ENCODE results near the gene TENM4.
A peak's percentile ranks its signal among the peaks of the same experiment; 100 is the strongest.
"Not testable (repeated sequence)": the region's sequence is repeated elsewhere in the genome, so short reads cannot be mapped to it uniquely, and the experiment has no call there.

The TENM4 gene

DNA sequence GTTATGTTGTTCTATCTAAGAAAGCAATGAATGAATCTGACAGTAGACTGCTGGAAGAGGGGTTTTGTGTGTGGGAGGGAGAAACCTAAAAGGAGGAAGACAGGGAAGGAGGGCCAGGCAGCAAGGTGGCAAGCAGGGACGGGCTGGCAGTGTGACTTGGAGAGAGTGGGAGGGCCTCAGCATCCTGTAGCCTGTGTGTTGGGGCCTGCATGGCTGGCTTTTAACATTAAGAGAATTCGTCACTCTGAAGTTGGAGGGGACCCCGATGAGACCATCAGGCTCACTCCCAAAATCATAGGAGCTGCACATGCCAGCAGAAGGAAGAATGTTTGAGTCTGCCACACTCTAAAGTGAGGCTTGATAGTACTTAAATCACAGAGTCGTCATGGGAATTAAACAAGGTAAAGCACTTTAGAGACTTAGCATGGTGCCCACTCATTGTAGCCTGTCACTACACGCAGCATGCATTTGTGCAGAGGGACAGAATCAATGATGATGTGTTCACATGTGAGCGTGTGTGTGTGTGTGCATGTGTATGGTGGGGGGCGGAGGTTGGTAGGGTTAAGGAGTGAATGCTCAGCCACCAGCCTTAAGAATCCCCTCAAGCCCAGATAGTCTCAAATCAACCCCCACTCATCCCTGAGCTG lies 199.5 kb downstream of the TENM4 start:
- DNase-seq = no peak

- no peak for DNase-seq
These were observed 203.1 kb downstream of the TENM4 start for GRCh38 chr11:79237703-79238102.

GRCh38 chr11:79237091-79237490 lies 203.7 kb downstream of the TENM4 start:
- DNase-seq = no peak

DNA sequence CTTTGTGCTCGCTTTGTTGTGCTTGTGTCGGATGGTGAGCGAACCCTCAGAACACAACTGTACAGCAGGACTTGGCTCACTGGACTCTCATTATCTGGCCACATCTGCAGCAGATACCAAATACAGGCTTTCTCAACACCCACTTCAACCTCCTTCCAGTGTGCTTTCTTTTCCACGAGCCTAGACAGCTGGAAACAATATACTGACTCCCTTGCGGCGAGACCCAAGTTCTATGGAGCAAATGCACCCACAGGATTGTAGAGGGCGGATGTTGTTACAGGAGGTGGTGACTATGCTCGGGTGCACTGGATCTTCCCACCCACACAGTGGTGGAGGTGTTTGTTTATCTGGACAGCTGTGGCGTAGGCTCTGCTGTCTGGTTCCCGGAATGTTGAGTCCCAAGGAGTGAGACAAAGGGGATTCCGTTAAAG lies 204.3 kb downstream of the TENM4 start:
- DNase-seq = no peak

- no peak for DNase-seq
These were observed 205.1 kb downstream of the TENM4 start for GRCh38 chr11:79235696-79236095.

DNA sequence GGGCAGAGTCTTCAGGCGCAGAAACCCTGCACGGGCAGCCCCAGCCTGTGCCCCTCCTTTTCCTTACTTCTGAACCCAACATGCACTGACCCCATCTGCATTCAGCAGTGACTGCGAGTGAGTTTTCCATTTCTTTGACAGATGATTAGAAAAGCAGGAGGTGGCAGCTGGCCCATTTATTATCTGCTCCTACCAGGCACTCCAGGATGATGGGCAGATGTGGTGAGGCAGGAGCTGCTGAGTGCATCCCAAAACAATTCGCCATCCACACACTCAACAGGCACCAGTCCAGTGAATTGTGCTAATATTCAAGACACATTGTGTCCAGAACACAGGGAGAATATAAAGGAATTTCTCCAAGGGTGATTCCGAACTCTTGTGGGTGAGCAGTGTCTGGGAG lies 208.5 kb downstream of the TENM4 start:
- DNase-seq = no peak

- no peak for DNase-seq
These were observed 211.8 kb downstream of the TENM4 start for GRCh38 chr11:79229047-79229446.

- peak; percentile 27 for DNase-seq
These were observed 212.8 kb downstream of the TENM4 start for GRCh38 chr11:79227767-79228755.

DNA sequence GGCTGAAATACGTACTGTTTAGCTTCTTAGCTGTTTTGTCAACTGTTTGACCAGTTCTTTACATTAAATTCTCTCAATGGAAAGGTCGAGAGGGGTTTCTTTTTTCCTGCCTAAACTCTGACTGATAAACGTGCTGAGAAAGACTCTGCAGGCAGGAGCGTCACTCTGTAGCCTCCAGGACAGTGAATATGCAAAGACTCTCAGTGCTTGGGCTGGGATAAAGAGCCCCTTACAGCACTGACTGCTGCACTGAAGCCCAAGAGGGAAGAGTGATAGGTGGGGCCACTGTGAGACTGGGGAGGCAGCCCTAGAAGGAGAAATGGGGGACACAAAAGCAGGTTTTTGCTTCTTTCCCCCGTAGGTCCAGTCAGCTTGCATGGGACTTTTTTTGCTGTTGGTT lies 213.5 kb downstream of the TENM4 start:
- no peak for DNase-seq

DNA sequence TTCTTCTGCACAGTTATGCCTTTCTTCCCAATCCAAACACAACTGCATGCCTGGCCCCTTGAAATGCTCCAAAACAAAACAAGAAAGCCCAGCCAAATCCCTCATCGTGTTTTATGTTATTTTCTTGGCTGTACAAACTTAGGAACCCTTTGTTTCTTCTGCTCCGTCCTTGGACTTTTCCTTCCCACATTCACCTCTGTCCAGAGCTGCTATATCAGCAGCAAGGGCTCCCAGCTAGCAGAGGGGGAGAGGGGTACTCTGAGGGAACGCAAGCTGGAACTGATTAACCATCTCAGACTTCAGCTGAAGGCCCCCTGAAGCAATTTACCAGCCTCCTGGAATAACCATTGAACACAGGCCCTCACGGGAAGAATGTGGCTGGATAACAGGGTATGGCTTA lies 214.7 kb downstream of the TENM4 start:
- no peak for DNase-seq

- DNase-seq = not testable (repeated sequence)
These were observed 218.7 kb downstream of the TENM4 start for GRCh38 chr11:79222163-79222562.

DNA sequence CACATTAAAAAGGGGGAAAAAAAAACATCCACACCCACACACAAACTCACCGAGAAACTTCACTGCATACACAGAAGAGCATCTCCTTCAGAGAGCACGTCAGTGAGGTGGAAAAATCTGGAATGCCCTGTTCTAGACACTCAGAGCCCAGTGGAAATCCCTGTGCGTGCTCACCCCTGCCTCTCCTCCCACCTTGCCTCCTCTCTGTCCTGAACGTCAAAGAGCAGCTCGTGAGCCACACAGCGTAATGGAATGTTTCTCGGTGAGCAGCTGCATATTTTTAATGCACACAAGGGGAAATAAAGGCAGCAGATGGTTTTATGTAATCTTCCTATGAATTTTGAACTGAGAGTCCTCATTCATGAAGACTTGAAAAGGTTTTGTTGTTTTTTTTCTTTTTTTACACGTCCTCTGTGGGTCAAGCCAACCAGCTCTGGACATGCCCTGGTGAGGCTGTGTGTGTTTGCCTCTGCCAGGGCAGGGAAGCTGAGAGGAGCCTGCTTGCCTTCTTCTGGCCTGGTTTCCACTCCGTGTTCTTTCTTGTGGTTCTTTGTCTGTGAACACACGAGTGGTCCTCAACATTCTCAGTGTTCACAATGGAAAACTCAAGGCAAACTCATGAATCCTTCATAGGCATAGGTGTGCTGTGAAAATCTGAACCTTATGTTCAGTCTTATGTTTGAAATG lies 219.2 kb downstream of the TENM4 start:
- no peak for DNase-seq

DNA sequence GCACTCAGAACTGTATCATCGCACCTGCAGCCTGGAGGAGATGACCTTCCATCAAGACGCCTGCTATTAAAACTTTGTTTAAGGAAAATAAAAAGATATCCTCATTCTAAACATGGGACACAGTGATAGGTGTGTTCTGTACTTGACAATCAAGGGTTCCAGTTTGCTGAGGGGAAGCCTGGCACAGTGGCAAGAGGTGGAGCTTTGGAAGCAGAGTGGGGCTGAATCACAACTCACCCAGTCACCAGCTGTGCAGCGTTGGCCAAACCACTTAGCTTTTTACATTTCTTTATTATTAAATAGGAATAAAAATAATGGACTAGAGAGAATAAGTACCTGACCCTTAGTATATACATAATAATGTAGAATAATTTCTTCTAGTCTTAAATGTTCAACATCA lies 220.7 kb downstream of the TENM4 start:
- DNase-seq = no peak

DNA sequence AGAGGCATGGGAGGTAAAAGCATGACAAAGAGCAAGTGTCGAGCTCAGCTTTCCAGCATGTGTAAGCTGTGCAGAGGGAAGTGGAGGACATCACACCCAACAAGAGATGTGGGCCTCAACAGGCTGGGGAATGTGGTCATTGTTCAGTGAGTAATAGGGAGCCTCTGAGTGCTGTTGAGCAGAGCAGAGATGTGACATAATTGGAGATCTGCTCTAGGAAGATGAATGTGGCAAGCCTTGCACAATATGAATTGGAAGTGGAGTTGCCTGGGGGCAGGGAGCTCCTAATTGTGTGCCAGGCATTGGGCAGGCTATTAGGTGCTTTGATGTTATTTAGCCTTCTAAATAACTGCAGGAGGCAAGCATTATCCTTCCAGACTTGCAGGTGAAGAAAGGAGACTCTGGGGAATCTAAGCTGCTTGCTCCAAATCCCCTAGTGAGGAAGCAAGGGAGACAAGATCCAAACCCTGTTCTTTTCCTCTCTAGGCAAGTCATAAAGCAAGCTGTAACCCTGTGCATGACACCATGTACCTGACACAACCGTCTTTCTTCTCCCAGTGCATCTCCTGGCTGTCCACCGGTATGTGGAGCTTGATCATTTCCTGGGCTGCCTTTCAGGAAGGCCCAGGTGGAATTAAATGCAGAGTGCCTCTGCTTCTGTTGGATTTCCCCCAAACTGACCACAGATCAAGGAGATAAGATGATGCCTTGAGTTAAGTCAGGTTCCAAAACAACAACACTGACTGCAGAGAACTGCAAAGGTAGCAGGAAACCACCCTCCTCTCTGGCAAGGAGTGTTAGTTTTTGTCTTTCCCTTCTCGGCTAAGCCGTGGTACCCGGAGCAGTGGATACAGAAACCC lies 221.4 kb downstream of the TENM4 start:
- DNase-seq = no peak

GRCh38 chr11:79212741-79213190 lies 228.1 kb downstream of the TENM4 start:
- DNase-seq = no peak

DNA sequence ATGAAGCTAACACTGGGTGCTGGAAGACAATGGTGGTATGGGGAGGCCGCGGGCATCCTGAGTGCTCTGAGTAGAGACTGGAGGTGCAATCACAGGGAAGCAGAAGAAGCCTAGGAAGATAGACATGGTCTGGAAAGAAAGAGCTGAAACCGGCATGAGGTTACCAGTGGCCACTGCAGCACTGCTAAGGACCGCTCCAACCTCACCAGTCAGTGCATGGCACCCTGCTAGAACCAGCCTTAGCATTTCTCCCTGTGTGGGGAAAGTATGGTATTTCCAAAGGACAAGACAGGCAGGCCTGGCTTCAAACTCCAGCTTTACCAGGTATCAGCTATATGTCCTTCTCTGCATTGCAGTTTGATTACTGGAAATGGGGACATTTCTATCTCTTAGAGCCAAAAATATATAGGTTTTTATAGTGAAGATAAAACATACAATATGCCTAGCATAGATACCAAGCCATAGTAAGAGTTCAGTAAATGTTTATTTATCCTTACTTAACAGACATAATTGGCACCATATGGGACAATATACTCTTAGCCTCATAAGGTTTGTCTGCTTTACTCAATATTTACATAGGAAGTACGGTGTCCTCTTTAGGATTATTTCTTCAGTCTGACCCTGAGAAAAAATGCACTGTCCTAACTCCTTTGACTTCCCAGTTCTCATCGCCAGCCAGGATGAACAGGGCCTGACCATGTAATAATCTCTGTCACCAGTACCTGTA lies 231.1 kb downstream of the TENM4 start:
- peak; percentile 25 for DNase-seq

DNA sequence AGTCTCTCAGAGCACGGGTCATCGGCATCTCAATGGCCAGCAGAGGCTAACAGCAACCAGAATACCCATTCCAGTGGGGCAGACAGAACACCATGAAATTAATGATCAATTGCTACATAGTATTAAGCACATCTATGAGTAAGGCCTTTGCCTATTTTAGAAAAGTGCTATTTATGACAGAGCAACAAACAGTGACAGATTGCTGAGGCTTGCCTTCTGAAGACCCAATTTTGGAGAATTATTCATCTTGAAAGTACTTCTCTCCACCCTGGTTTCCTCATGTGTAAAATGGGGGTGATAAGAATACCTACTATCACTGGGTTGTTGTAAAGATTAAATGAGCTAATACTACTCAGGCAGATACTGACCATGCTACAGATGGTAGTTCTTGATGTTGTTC lies 232.7 kb downstream of the TENM4 start:
- no peak for DNase-seq

- no peak for DNase-seq
These were observed 233.9 kb downstream of the TENM4 start for GRCh38 chr11:79206951-79207350.

DNA sequence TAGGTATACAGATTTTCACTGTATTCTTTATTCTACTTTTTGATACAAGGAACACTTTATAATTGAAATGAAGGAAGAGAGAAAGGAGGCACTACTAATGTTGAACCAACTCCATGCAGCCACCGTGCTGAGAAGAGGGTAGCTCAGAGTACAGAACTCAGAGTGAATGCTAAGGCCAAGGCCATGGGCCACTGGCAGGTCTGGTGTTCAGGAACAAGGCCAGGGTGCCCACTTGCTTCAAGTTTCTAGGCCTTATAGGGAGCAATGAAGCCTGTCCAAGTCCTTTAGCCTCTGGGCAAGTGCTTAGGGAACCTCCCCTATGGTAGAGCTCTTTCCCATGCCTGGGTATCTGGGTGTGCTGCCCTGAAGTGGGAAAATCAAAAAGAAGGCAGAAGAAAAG lies 235.0 kb downstream of the TENM4 start:
- DNase-seq = no peak

DNA sequence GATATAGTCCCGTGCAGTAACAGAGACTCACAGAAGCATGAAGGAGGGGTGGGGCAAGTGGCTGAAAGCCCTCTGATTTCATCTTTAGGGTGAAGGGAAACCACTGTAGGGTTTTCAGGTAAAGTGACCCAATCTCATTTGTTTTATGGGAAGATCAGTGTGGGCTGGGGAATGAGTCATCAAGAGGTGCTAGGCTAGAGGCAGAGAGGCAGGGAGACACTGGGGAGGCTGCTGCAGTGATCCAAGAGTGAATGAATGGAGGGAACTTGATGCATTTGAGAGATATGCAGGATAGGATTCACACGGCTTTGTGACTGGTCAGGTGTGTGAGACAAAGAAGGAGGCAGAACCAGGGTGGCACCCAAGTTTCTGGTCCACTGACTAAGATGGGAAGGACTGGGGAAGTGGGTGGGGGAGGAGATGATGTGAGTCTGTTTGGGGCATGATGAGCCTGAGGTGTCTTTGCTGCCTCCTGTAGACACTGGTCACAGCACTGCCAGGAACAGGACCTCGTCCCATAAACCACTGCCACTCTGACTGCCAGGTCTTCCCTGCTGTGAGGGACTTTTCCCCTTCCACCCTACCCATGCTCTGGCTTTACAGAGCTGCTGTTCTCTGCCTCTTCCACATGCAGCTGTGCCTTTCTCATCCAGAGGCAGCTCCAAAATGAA lies 239.0 kb downstream of the TENM4 start:
- no peak for DNase-seq

- DNase-seq = no peak
These were observed 240.3 kb downstream of the TENM4 start for GRCh38 chr11:79200398-79201070.
